Measurements from ENCODE around the gene SEPTIN6. TPM values are rescaled to one million over a fixed set of nuclear protein-coding genes. Genes with fewer than 3 reads are reported as not detected.

The SEPTIN6 gene
- total and polyA plus RNA-seq, 2 donors (not counting 1 experiment from before 2014, with no cell fraction given): 227 to 310 TPM

DNA sequence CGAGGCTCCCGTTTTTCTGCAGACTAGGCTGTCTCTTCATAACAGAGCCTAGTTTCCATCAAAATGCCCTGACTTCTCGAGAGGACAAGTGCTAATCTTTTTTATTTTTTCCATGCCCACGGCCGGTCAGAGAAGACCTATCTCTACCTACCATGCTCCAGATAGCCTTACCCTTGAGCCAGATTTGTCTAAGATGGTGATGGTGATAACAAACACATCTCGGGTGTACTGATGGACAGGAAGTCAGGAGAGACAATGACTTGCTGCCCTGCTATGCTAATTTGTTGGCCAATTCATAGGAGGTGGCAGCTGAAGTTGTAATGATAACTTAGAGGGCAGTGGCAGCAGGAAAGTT is 44.6 kb downstream of the SEPTIN6 start:
- no peak for ATAC-seq (ENCODE audit: low read depth)
- no peaks in the 10 kb centered on the region for H4K20me1 ChIP-seq (ENCODE audit: control insufficient read depth, insufficient read depth, low read length, poor library complexity, severe bottlenecking)
- peaks cover 25 to 31% of the 10 kb centered on the region in 2 donors for H3K4me1 ChIP-seq (ENCODE audit: control insufficient read depth in 2 of 2, insufficient read depth in 2 of 2, low read length in 2 of 2)
- H3K9me3 ChIP-seq (ENCODE audit: control extremely low read depth in 1 of 3, control insufficient read depth in 2 of 3, insufficient read depth in 1 of 3, low read length in 2 of 3): no peaks in the 10 kb centered on the region
- intact Hi-C loops (cut with micrococcal nuclease): no loop called here
- no peak overlapping the region for H3K4me3 ChIP-seq (ENCODE audit: control extremely low read depth in 1 of 5, extremely low read depth in 1 of 5, insufficient read depth in 1 of 5, low read depth in 2 of 5, low read length in 4 of 5)
- H3K79me2 ChIP-seq (ENCODE audit: control insufficient read depth, insufficient read depth, low read length): peaks cover 60% of the 10 kb centered on the region
- H3K27me3 Mint-ChIP-seq: no peaks in the 10 kb centered on the region
- DNase-seq: no peak
- CTCF ChIA-PET: interaction anchor here (1.4 kb wide), 1 partner anchor 14 kb away, joined by 3 read pairs; no protein-coding TSS in a partner anchor
- POLR2A ChIA-PET: interaction anchor here (0.6 to 0.7 kb wide), 2 partner anchors 9 to 25 kb away, joined by 3 read pairs; no protein-coding TSS in a partner anchor
- peaks cover 3 to 63% of the 10 kb centered on the region in 2 experiments for H3K36me3 ChIP-seq (replicated peaks in 1 of 2; ENCODE audit: control extremely low read depth in 1 of 2, control insufficient read depth in 1 of 2, extremely low read depth in 1 of 2, insufficient read depth in 2 of 2, low read length in 1 of 2)
- H3K9ac ChIP-seq (ENCODE audit: low read length): no peak overlapping the region
- H3K4me2 ChIP-seq (replicated peaks; ENCODE audit: low read depth, low read length, poor library complexity, severe bottlenecking): no peak overlapping the region
- H3K9me3 Mint-ChIP-seq (ENCODE audit: insufficient read depth): no peaks in the 10 kb centered on the region
- H3K27ac ChIP-seq (ENCODE audit: low read length in 2 of 2): peak overlapping the region; percentile 2 to 72
- H3K4me1 Mint-ChIP-seq: peaks cover 22% of the 10 kb centered on the region
- no peaks in the 10 kb centered on the region for H3K27me3 ChIP-seq (replicated peaks in 1 of 4; ENCODE audit: control extremely low read depth in 1 of 4, control insufficient read depth in 3 of 4, insufficient read depth in 4 of 4, low read length in 3 of 4)
- H3K4me3 Mint-ChIP-seq: peak overlapping the region; percentile 34
- WGBS (ENCODE audit: insufficient coverage): 40% methylated on average over 2 of the region's 6 CpGs
- H3K27ac Mint-ChIP-seq: peak overlapping the region; percentile 89
- H2AFZ ChIP-seq (ENCODE audit: insufficient read depth, low read depth, low read length, poor library complexity, severe bottlenecking): no peak overlapping the region
- TF ChIP-seq EZH2 (IDR thresholded peaks at IDR 0.05; ENCODE audit: borderline replicate concordance, insufficient read depth, low read depth, low read length, poor library complexity, severe bottlenecking): no peak
- TF ChIP-seq CTCF (IDR thresholded peaks at IDR 0.05): no peak

- ATAC-seq (ENCODE audit: low read depth) (peak; percentile 85), DNase-seq (peak; percentile 49)
- peak overlapping the region; percentile 34 for H3K4me3 Mint-ChIP-seq
- intact Hi-C loops (cut with micrococcal nuclease): no loop called here
- no peaks in the 10 kb centered on the region for H3K27me3 Mint-ChIP-seq
- Histone ChIP-seq H3K9me3 (ENCODE audit: control extremely low read depth in 1 of 3, control insufficient read depth in 2 of 3, insufficient read depth in 1 of 3, low read length in 2 of 3) (no peaks in the 10 kb centered on the region), H3K4me2 (replicated peaks; ENCODE audit: low read depth, low read length, poor library complexity, severe bottlenecking) (no peak overlapping the region), H3K79me2 (ENCODE audit: control insufficient read depth, insufficient read depth, low read length) (peaks cover 58% of the 10 kb centered on the region), H2AFZ (ENCODE audit: insufficient read depth, low read depth, low read length, poor library complexity, severe bottlenecking) (no peak overlapping the region), H3K4me1 (ENCODE audit: control insufficient read depth in 2 of 2, insufficient read depth in 2 of 2, low read length in 2 of 2) (peaks cover 25 to 31% of the 10 kb centered on the region in 2 donors), H3K27me3 (replicated peaks in 1 of 4; ENCODE audit: control extremely low read depth in 1 of 4, control insufficient read depth in 3 of 4, insufficient read depth in 4 of 4, low read length in 3 of 4) (no peaks in the 10 kb centered on the region), H4K20me1 (ENCODE audit: control insufficient read depth, insufficient read depth, low read length, poor library complexity, severe bottlenecking) (no peaks in the 10 kb centered on the region), H3K27ac (ENCODE audit: low read length in 2 of 2) (peak overlapping the region in 1 of 2 donors; percentile 72), H3K4me3 (ENCODE audit: control extremely low read depth in 1 of 5, extremely low read depth in 1 of 5, insufficient read depth in 1 of 5, low read depth in 2 of 5, low read length in 4 of 5) (no peak overlapping the region), H3K36me3 (replicated peaks in 1 of 2; ENCODE audit: control extremely low read depth in 1 of 2, control insufficient read depth in 1 of 2, extremely low read depth in 1 of 2, insufficient read depth in 2 of 2, low read length in 1 of 2) (peaks cover 3 to 63% of the 10 kb centered on the region in 2 experiments), H3K9ac (ENCODE audit: low read length) (no peak overlapping the region)
- no peak for TF ChIP-seq EZH2 (IDR thresholded peaks at IDR 0.05; ENCODE audit: borderline replicate concordance, insufficient read depth, low read depth, low read length, poor library complexity, severe bottlenecking)
- no peak for TF ChIP-seq CTCF (IDR thresholded peaks at IDR 0.05)
- no peaks in the 10 kb centered on the region for H3K9me3 Mint-ChIP-seq (ENCODE audit: insufficient read depth)
- WGBS (ENCODE audit: insufficient coverage): 68% methylated on average over 6 of the region's 17 CpGs
- ChIA-PET CTCF (interaction anchor here (0.7 to 1.4 kb wide), 2 partner anchors 15 to 30 kb away, joined by 3 read pairs; no protein-coding TSS in a partner anchor), POLR2A (interaction anchor here (0.6 kb wide), 1 partner anchor 44 kb away, joined by 3 read pairs; no protein-coding TSS in a partner anchor)
- peaks cover 23% of the 10 kb centered on the region for H3K4me1 Mint-ChIP-seq
- H3K27ac Mint-ChIP-seq: peak overlapping the region; percentile 89
Measured at GRCh38 chrX:119647552-119648420, 45.2 kb downstream of the SEPTIN6 start.
